ENCODE results near the gene NUTM2F.
A peak's percentile ranks its signal among the peaks of the same experiment; 100 is the strongest.
"Not testable (repeated sequence)": the region's sequence is repeated elsewhere in the genome, so short reads cannot be mapped to it uniquely, and the experiment has no call there.

DNA sequence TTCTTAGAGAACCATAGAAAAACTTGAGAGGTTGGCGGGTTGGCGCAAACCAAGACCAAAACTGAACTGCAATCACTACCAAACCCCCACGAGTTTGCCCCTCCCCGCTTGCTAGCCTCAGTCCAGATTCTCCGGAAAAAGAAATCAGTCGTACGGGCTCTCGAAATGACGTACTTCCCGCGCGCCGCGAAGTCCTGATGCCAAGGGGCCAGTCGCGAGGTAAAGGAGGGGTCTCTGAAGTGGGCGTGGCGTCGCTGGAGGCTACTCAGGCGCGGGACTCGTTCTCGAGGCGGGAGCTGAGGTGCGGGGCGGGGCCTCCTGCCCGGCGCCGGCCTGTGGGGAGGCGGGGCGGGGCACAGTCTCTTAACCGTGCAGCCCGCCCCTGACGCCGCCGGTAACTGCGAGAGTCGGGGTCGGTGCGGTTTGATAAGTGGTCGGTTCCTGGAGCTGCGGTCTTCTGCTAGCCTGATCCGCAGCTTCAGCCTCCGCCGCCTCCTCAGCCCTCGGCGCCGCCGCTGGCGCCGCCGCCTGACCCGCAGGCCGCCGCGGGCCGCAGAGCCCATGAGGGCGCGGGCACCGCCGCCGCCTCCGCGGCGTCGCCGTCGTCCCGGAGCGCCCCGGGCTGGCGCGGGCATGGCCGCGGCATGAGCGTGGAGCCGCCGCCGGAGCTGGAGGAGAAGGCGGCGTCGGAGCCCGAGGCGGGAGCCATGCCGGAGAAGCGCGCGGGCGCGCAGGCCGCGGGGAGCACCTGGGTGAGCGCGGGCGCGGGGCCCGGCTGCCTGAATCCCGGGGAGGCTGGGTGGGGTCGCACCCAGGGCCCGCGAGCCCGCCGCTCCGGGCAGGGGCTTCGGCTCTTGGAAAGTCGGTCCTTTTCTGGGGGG is 46.0 kb upstream of the NUTM2F start:
- TF ChIP-seq CTCF, POLR2A, EP300 (IDR thresholded peaks at IDR 0.05): not testable (repeated sequence)
- peak; percentile 34 to 76 (median 74) for TF ChIP-seq POLR2AphosphoS5 (IDR thresholded peaks at IDR 0.05)
